Measurements from ENCODE around the gene DTX1.
"Not testable (repeated sequence)": the region's sequence is repeated elsewhere in the genome, so short reads cannot be mapped to it uniquely, and the experiment has no call there.

Gene DTX1

GRCh38 chr12:113138826-113139225, 82.3 kb downstream of the DTX1 start:
- no peak for DNase-seq

- DNase-seq = no peak
These were observed 84.2 kb downstream of the DTX1 start for GRCh38 chr12:113140706-113141105.

GRCh38 chr12:113141716-113142115, 85.2 kb downstream of the DTX1 start:
- DNase-seq = not testable (repeated sequence)

GRCh38 chr12:113142173-113142885, 85.8 kb downstream of the DTX1 start:
- DNase-seq = no peak

GRCh38 chr12:113142886-113143332, 86.4 kb downstream of the DTX1 start:
- DNase-seq = no peak

GRCh38 chr12:113143959-113144358, 87.4 kb downstream of the DTX1 start:
- no peak for DNase-seq

GRCh38 chr12:113144806-113145205, 88.3 kb downstream of the DTX1 start:
- DNase-seq = no peak

- DNase-seq = no peak
These were observed 89.4 kb downstream of the DTX1 start for GRCh38 chr12:113145720-113146551.

GRCh38 chr12:113146999-113147398, 90.5 kb downstream of the DTX1 start:
- no peak for DNase-seq
